Heart left ventricle (tissue), 13 donors: Measurements from ENCODE around the gene TPSAB1.

Experiments
- CTCF ChIP-seq, 12 donors: fragments of 200-600 bp; sonication (generic) in 4 of 12; IDR thresholded peaks; one replicate each; pipeline versions ENCODE4 v1.5.0 to v1.8.0; 2018 to 2022; ENCODE audit warnings: antibody characterized with exemption in 12 of 12, mild to moderate bottlenecking in 5 of 12
- POLR2A ChIP-seq, 2 donors: fragments of 450-650 bp; IDR thresholded peaks; one replicate each; pipeline ENCODE4 v1.6.1; 2017; ENCODE audit warnings: antibody characterized with exemption in 2 of 2, mild to moderate bottlenecking in 2 of 2, moderate library complexity in 2 of 2
- donor health status: ischemic (EF 13 %, LVEDD 7.1; RV severe dilation, severe dysfunction).
- donor health status: DM: no; HTN: yes; CAD: no.
- donor health status: DM: no; HTN: no; CAD: no.
- donor health status: ischemic (EF 25% LVEDD 6.9; RV normal size, moderate dysfunction).
- donor health status: ischemic (EF 25% LVEDD 5.7; RV mildly dilated, moderate dysfunction).
- donor health status: ischemic (EF 35%, LVEDD 5.7; RV mildly dilated, moderate dysfunction).
- donor health status: nonischemic (EF 11% LVEDD 7.7; RV severe dilation, severe dysfunction).
- donor health status: DM: yes; HTN: yes; CAD: no.
- donor health status: PGD.
- donor health status: ischemic (EF 29% LVEDD 5.4; RV normal size, mild dysfunction).
- donor health status: nonischemic (EF 23%, LVEDD 6.1; RV moderate dilation, normal function).

DNA sequence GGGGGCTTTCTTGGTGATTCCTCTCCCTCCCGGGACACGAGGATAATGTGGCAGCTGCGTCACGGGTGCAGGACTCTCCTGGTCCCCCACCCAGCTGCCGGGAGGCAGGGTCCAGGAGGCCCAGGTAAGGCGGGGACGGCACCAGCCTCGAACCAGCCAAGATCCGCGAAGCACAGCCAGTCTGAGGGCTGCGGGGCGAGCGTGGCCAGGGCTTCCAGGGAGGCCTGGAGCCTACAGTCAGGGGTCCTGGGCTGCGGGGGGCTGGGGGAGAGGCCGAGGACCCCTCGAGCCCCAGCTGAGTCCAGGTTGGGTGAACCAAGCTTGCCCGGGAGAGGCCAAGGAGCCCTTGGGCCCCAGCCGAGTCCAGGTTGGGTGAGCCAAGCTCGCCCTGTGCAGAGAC, 25.3 kb downstream of the TPSAB1 start:
- no peak for TF ChIP-seq CTCF (IDR thresholded peaks at IDR 0.05)
- no peak for TF ChIP-seq POLR2A (IDR thresholded peaks at IDR 0.05)
